Measurements from ENCODE around the gene IFITM5. TPM values are rescaled to one million over a fixed set of nuclear protein-coding genes. Genes with fewer than 3 reads are reported as not detected.

The IFITM5 gene
- total and polyA plus RNA-seq, 2 of the 4 experiments (the other 2 are of a cell fraction): not detected

DNA sequence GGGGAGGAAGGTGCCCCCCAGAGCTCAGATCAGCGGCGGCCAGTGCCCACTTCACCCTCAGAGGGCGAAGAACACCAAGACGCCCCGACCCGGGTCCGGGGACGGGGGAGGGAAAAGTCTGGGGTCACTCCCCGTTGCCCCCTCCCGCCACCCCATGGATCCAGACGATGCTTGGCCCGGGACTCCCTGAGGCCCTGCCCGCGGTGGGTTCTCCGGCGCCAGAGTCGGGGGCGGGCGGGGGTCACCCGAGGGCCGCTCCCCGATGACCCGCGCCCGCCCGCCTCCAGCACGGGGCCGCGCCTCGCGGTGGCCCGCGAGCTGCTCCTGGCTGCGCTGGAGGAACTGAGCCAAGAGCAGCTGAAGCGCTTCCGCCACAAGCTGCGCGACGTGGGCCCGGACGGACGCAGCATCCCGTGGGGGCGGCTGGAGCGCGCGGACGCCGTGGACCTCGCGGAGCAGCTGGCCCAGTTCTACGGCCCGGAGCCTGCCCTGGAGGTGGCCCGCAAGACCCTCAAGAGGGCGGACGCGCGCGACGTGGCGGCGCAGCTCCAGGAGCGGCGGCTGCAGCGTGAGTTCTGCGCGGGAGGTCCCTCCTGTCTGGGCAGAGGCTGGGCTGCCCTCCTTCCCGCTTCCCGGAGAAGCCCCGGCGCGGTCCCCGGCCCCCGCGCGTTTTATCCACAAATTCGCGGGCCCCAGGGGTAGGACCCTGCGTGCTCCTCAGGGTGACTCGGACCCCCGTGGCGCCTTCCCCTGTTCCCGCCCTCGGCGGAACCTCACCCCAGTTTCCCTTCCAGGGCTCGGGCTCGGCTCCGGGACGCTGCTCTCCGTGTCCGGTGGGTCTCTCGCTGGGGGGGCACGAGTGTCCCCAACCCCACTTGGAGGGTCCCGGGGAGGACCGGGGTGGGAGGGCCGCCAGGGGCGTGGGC is 20.0 kb downstream of the IFITM5 start:
- dilution Hi-C loops (cut with HindIII; ENCODE audit: low sequenced_read_pairs, unreplicated experiment): no loop called here
- Histone ChIP-seq H3K56ac (ENCODE audit: extremely low read depth, insufficient read depth, low read length) (no peak overlapping the region), H2BK120ac (ENCODE audit: low read depth, low read length) (no peak overlapping the region), H2BK5ac (ENCODE audit: low read depth, low read length, poor library complexity, severe bottlenecking) (no peak overlapping the region), H3K36me3 (ENCODE audit: control insufficient read depth, insufficient read depth, low read length) (no peaks in the 10 kb centered on the region), H3K4me2 (ENCODE audit: low read depth, low read length) (no peak overlapping the region), H3K79me1 (ENCODE audit: low read depth in 1 of 2, low read length in 2 of 2) (no peaks in the 10 kb centered on the region), H3K9me3 (ENCODE audit: control insufficient read depth, insufficient read depth, low read length) (peaks cover 4% of the 10 kb centered on the region), H3K23ac (ENCODE audit: low read depth, low read length) (no peak overlapping the region), H4K8ac (ENCODE audit: low read depth in 2 of 2, low read length in 2 of 2) (no peak overlapping the region), H4K91ac (ENCODE audit: insufficient read depth, low read depth, low read length) (no peak overlapping the region), H3K14ac (replicated peaks; ENCODE audit: low read depth, low read length) (no peak overlapping the region), H2AK5ac (ENCODE audit: low read depth, low read length) (no peak overlapping the region), H2AK9ac (replicated peaks; ENCODE audit: low read depth, low read length, poor library complexity) (no peak overlapping the region), H4K5ac (ENCODE audit: low read depth, low read length) (no peak overlapping the region), H3K27ac (ENCODE audit: insufficient read depth, low read length) (no peak overlapping the region), H2BK20ac (ENCODE audit: low read depth, low read length) (no peak overlapping the region), H3K27me3 (ENCODE audit: control insufficient read depth, insufficient read depth, low read length) (peaks cover 74% of the 10 kb centered on the region), H2AFZ (replicated peaks; ENCODE audit: low read length, poor library complexity) (peak overlapping the region; percentile 67), H2BK15ac (ENCODE audit: low read depth, low read length) (no peak overlapping the region), H3K9me1 (ENCODE audit: insufficient read depth, low read length) (no peaks in the 10 kb centered on the region), H3K4me1 (ENCODE audit: control insufficient read depth, insufficient read depth, low read length) (no peaks in the 10 kb centered on the region), H3K4me3 (ENCODE audit: insufficient read depth, low read depth, low read length) (no peak overlapping the region), H4K20me1 (ENCODE audit: insufficient read depth, low read length) (no peaks in the 10 kb centered on the region), H3K9ac (ENCODE audit: low read depth, low read length) (no peak overlapping the region), H3K18ac (ENCODE audit: low read depth, low read length) (no peak overlapping the region), H3K4ac (ENCODE audit: low read depth, low read length) (no peak overlapping the region)
- no peak for ATAC-seq (ENCODE audit: low read depth)
- 11% methylated on average over 47 of the region's 97 CpGs; no CpG with 5 or more reads in 1 of the 2 experiments for WGBS, 2 experiments (ENCODE audit: extremely low coverage in 2 of 2, insufficient read length in 1 of 2)
- intact Hi-C loops (cut with micrococcal nuclease): no loop called here
- in situ Hi-C loops (cut with MboI; ENCODE audit: low sequenced_read_pairs): loop anchor here (5.0 kb wide), 1 partner anchor 37 kb away; no protein-coding TSS in a partner anchor
- no peak for DNase-seq
- ChIA-PET CTCF (no interaction called here), POLR2A (ENCODE audit: unreplicated experiment) (no interaction called here)
- no TSS peak for BruUV-seq (replicated peaks)
- TF ChIP-seq, protein P1, sequence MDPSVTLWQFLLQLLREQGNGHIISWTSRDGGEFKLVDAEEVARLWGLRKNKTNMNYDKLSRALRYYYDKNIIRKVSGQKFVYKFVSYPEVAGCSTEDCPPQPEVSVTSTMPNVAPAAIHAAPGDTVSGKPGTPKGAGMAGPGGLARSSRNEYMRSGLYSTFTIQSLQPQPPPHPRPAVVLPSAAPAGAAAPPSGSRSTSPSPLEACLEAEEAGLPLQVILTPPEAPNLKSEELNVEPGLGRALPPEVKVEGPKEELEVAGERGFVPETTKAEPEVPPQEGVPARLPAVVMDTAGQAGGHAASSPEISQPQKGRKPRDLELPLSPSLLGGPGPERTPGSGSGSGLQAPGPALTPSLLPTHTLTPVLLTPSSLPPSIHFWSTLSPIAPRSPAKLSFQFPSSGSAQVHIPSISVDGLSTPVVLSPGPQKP (IDR thresholded peaks at IDR 0.05; ENCODE audit: borderline replicate concordance, low read depth, low read length): no peak
- TF ChIP-seq CEBPB (IDR thresholded peaks at IDR 0.05; ENCODE audit: low read depth, low read length): no peak
- TF ChIP-seq SMC3 (IDR thresholded peaks at IDR 0.05; ENCODE audit: low read depth, low read length): no peak
- TF ChIP-seq, protein P2, sequence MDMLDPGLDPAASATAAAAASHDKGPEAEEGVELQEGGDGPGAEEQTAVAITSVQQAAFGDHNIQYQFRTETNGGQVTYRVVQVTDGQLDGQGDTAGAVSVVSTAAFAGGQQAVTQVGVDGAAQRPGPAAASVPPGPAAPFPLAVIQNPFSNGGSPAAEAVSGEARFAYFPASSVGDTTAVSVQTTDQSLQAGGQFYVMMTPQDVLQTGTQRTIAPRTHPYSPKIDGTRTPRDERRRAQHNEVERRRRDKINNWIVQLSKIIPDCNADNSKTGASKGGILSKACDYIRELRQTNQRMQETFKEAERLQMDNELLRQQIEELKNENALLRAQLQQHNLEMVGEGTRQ (IDR thresholded peaks at IDR 0.05; ENCODE audit: low read depth, low read length): no peak
- TF ChIP-seq NFE2L2 (IDR thresholded peaks at IDR 0.05; ENCODE audit: low read depth, low read length): no peak
- TF ChIP-seq BHLHE40 (IDR thresholded peaks at IDR 0.05; ENCODE audit: low read depth, low read length): no peak
- no peak for TF ChIP-seq CHD1 (IDR thresholded peaks at IDR 0.05; ENCODE audit: low read depth, low read length)
- TF ChIP-seq MAFK (IDR thresholded peaks at IDR 0.05; ENCODE audit: low read depth, low read length): no peak
- TF ChIP-seq MXI1 (IDR thresholded peaks at IDR 0.05; ENCODE audit: borderline replicate concordance, low read depth, low read length): no peak
- no peak for TF ChIP-seq RCOR1 (IDR thresholded peaks at IDR 0.05; ENCODE audit: insufficient replicate concordance, low read length)
